Measurements from ENCODE around the gene LEF1.

The LEF1 gene

GRCh38 chr4:108146819-108147218, 21.9 kb downstream of the LEF1 start:
- no peak for DNase-seq

DNA sequence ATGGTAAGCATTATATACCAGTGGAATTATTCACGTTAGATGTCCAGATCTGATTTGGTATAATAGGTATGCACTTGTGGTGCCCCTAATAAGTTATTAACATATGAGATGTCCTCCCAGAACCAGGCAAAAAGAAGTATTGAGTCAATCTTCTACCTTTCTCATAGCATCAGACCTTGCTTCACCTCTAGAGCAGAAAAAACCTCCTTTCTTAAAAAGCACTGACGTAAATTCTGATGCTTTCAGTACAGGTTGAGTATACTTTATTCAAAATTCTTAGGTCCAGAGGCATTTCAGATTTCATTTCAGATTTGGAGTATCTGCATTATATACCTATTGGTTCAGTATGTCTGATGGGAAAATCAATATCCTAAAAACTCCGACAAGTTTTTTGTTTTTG, 22.4 kb downstream of the LEF1 start:
- no peak for DNase-seq

- DNase-seq: peak; percentile 41
These were observed 24.3 kb downstream of the LEF1 start for GRCh38 chr4:108144451-108144850.

- DNase-seq: peak; percentile 32
These were observed 25.2 kb downstream of the LEF1 start for GRCh38 chr4:108143515-108143914.

DNA sequence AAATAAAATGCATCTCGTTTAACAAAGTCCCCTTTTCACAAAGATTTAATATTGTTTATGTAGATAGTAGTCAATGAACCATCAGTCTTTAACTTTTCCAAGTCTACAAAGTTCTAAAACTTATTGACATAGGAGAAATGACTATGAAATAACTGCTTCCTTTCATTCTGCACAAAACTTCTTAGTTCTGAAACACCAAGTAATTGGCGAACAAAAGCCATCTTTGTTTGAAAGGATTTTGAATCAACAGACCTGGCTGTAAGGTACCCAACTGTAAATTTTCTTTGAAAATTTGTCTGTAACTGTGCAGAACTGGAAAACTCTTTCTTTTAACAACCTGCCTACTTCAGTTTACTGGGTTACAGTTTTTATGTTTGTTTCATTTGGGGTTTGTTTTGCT, 25.9 kb downstream of the LEF1 start:
- peak; percentile 2 for DNase-seq

DNA sequence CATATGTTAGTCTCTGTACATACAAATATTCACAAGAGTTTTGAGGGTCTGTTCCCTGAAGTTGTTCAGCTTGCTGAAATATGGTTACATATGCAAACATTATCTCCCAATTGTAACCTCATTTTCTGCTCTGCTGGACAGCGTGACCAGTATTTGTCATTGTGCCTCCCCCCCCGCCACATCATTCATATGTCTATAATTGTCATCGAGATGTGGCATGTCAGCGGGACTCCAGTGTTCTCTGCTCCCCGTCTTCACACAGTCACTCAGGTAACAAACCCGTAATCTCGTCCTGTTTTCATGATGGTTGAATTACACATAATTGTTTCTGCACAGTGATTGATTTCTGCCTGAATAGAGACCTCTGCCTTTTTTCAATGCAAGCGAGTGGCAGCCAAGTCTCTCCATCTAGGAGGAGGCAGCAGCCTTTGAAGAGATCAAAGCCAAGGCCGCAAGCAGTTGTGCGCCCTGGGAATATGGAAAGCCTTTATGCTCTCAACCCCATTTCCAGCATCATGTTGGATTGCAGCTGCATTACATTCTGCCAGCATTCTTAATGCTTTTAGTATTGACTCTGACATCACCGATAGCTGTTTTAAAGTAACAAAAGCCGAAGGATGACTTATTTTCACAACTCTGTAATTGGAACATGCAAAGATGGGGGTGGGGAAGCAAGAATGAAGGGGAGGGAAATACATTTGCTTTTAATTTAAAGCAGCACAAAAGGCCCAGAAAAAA, 27.4 kb downstream of the LEF1 start:
- DNase-seq: peak; percentile 96

GRCh38 chr4:108140328-108140727, 28.4 kb downstream of the LEF1 start:
- peak; percentile 5 for DNase-seq

DNA sequence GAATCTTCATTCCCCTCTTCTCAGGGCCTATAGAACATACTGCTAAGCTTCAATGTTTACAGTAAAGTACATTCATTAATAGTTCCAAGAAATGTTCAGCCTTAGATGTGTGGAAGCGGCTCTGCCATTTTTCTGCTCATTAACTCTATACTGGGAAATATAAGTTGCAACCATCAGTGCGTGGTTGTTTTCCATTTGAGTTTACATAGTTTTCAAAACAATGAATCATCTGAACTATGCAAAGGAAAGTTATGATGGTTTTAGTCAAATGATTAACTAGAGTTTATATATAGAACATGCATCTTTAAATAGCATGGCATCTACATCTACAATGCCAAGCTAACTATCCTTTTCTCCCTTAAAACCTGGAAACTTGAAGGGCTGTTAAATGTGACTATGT, 29.6 kb downstream of the LEF1 start:
- DNase-seq: no peak

- DNase-seq: peak; percentile 97
These were observed 33.1 kb downstream of the LEF1 start for GRCh38 chr4:108135549-108136209.

GRCh38 chr4:108130955-108131354, 37.8 kb downstream of the LEF1 start:
- peak; percentile 36 for DNase-seq

GRCh38 chr4:108129196-108129595, 39.5 kb downstream of the LEF1 start:
- DNase-seq: no peak

GRCh38 chr4:108126806-108127205, 41.9 kb downstream of the LEF1 start:
- peak; percentile 28 for DNase-seq

GRCh38 chr4:108120789-108121188, 47.9 kb downstream of the LEF1 start:
- DNase-seq: no peak

DNA sequence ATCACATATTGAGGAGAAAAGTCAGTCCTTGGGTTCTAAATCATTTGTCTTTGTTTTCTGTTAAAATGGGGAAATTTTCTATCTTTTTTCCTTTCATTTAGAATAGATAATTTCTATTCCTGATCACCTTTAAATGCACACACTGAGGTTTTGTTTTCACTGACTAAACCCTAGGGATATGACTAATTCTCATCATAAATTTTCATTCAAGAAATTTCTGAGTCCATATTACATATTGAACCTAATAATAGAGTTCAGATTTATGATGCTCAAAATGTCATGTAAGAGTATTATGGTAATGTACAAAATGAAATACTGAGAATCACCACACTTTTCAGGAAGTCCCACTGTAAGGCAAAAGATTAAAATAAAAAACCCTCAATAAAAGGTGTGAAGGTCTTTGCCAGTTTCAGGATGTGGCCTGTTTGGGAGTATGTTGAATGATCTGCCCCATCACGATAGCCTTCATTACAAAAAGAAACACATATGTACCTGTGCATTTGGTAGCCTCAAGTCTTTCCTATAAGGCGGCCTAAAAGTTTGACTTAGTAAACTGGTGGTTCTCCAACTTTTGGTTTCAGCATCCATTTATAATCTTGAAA, 49.4 kb downstream of the LEF1 start:
- DNase-seq: peak; percentile 41

- peak; percentile 91 for DNase-seq
These were observed 50.2 kb downstream of the LEF1 start for GRCh38 chr4:108118505-108118904.

DNA sequence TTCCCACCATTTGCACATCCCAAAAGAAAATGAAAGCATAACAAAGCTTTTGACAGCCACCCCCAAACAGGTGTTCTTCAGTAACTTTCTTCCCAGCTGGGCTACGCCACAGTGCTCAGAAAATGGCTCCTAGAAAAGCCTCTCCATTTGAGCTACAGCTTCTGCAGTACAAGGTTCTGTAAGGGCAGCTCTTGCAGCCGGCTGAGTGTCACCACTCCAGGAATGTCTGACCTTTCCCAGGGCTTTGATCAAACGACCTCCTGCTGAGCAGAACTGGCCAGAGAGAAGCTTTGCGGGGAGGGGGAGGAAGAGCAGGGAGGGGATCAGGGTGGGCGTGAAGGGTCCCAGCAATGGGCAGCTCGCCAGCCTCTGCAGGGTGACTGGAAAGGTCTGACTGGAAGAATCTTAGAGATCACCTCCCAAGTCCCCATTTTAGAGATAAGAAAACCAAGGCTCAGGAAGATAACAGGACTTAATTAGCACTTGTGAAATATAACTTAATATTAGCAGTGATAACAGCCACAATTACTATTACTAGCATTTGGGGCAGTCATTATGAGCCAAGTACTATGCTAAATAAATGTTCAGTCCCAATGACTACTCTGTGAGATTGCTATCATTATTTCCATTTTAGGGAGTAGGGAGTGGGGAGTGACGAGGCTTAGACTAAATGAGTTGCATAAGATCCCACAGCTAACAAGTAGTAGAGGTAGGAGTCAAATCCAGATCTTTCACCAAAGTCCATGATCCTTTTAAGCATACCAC, 51.1 kb downstream of the LEF1 start:
- peak; percentile 45 for DNase-seq

GRCh38 chr4:108116423-108117168, 52.1 kb downstream of the LEF1 start:
- peak; percentile 17 for DNase-seq

GRCh38 chr4:108115168-108115526, 53.6 kb downstream of the LEF1 start:
- no peak for DNase-seq

DNA sequence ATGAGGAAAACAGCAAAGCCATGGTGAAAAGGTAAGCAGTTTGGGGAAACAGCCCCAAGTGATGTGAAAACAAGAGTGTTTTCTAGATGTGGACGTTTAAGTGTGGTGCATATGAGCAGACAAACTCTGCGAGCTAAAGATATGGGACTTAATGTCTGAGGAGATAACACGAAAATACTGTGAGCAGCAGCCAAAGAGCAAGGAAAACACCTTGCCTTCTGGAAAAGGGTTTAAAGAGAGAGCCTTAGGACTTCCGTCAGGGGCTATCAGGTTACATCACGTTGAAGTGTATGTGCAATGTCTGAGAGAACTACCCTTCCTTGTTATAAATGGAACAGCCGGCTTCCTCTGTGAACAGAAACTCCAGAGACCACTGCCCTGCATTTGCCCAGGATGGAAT, 54.2 kb downstream of the LEF1 start:
- peak; percentile 73 for DNase-seq

DNA sequence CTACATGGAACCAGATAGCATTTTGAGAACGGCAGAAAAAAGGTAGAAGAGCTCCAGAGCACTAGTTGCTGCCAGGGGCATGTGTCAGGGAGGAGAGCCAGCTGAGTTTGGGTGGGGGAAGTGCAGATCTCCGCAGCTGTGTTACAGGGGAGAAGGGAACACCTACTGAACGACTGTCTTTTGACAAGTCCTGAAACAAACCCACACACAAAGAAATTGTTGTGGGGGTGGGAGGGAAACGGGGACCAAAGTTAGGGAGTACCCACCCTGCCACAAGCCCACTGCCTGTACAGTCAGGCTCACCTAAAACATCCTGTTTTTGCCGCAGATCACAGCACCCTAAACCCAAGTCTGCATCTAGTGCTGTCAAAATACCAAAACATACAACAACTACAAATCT, 55.5 kb downstream of the LEF1 start:
- DNase-seq: peak; percentile 17

DNA sequence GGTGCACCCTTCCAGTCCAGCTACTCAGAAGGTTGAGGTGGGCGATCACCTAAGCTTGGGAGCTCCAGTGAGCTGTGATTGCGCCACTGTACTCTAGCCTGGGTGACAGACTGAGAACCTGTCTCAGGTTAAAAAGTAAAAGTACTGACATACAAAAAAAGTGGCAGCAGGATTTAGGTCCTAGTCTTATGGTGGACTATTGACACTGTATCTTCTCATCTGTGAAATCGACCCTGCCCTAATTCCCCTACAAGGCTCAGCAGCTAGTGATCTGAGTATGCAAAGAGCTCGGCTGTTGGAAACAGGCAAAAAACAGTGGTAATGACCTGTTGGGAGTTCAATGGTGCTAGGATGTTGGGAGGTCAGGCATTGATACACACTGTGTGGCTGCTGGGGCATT, 57.0 kb downstream of the LEF1 start:
- no peak for DNase-seq

DNA sequence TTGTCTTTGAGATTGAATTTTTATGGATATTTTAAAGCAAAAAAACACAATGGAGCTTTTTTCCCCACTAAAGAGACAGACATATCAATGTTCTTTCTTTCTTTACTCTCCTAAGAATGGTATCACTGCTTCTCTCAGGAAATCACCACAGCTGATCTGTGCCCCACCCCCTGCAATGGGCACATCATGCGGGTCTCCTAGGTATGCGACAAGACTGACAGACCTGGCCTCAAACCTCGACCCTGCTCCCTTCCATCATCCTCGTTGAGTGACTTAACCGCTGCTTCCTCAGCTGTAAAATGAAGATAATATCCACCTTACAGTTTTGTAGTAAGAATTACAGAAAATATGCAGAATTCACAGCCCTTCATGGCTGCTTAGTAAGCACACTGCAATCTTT, 58.3 kb downstream of the LEF1 start:
- DNase-seq: no peak

GRCh38 chr4:108109997-108110416, 58.7 kb downstream of the LEF1 start:
- no peak for DNase-seq
